ENCODE data around the gene ZPR1. TPM values are rescaled to one million over a fixed set of nuclear protein-coding genes. Genes with fewer than 3 reads are reported as not detected.

Gene ZPR1
- total RNA-seq, 6 experiments from 2014 or later, result 55.9 to 71.8 (median 64.4) TPM

DNA sequence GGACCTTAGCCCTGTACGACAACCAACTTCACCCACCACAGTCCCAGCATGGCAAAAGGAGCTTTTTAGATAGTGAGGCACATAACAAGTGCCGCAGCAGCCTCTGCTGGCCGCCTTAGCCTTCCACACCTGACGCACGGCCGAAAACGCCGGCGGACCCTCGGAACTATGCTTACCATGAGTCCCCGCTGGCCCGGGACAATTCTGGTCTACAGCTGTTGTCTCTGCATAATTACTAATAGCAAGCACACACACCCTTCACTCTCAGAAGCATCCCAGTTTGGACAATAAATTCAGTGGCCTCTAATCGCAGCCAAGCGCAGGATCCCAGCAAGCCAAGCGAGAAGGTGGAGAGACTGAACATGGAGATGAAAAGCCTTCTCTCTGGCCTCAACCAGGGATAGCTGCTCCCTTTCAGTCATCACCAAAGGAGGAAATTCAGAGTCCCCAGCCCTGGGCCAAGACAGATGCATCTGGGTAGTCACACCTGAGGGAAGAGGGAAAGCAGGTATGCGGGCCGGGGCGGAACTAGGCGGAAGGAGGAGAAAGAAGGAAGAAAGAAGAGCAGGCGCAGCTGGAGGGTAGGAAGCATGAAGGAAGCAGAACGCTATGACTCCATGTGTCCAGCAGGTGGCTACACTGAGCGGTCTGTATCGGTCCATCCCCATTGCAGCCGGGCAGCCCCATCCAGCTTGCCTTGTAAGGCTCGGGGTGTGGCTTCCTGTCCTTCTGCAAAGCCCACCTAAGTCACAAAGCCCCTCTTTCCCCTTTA, 55.4 kb downstream of the ZPR1 start:
- Mint-ChIP-seq H3K4me1 (ENCODE audit: low read depth) (peaks cover 6% of the 10 kb centered on the region), H3K36me3 (ENCODE audit: low read depth) (no peaks in the 10 kb centered on the region), H3K27me3 (ENCODE audit: insufficient read depth) (peaks cover 32% of the 10 kb centered on the region), H3K4me3 (no peak overlapping the region), H3K9me3 (no peaks in the 10 kb centered on the region), H3K27ac (no peak overlapping the region)
- peak; percentile 44 for DNase-seq
- TF ChIP-seq, protein P1, sequence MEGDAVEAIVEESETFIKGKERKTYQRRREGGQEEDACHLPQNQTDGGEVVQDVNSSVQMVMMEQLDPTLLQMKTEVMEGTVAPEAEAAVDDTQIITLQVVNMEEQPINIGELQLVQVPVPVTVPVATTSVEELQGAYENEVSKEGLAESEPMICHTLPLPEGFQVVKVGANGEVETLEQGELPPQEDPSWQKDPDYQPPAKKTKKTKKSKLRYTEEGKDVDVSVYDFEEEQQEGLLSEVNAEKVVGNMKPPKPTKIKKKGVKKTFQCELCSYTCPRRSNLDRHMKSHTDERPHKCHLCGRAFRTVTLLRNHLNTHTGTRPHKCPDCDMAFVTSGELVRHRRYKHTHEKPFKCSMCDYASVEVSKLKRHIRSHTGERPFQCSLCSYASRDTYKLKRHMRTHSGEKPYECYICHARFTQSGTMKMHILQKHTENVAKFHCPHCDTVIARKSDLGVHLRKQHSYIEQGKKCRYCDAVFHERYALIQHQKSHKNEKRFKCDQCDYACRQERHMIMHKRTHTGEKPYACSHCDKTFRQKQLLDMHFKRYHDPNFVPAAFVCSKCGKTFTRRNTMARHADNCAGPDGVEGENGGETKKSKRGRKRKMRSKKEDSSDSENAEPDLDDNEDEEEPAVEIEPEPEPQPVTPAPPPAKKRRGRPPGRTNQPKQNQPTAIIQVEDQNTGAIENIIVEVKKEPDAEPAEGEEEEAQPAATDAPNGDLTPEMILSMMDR (IDR thresholded peaks at IDR 0.05), result peak; percentile 90

DNA sequence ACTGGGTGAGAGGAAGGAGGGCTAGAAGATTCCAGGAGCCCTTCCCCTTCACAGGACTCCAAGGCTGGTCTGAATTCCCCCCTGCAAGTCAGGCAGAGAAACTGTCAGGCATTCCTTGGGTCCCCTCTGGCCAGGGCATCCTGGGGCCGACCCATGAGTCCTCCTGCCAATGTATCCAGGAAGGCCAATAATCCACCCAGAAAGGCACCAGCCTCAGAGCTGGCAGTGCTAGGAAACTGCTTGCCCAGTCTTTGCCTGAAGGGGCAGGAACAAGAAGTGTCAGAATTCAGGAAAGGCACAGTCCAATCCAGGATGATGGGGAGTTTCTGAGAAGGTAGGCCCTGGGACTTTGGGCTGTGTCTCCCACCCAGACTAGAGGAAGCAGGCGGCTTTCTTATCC, 56.0 kb downstream of the ZPR1 start:
- no peak overlapping the region for H3K4me3 Mint-ChIP-seq
- TF ChIP-seq, protein P1 (IDR thresholded peaks at IDR 0.05), result no peak
- H3K27me3 Mint-ChIP-seq (ENCODE audit: insufficient read depth), result peaks cover 34% of the 10 kb centered on the region
- no peaks in the 10 kb centered on the region for H3K36me3 Mint-ChIP-seq (ENCODE audit: low read depth)
- no peaks in the 10 kb centered on the region for H3K9me3 Mint-ChIP-seq
- peaks cover 6% of the 10 kb centered on the region for H3K4me1 Mint-ChIP-seq (ENCODE audit: low read depth)
- DNase-seq, result no peak
- no peak overlapping the region for H3K27ac Mint-ChIP-seq

DNA sequence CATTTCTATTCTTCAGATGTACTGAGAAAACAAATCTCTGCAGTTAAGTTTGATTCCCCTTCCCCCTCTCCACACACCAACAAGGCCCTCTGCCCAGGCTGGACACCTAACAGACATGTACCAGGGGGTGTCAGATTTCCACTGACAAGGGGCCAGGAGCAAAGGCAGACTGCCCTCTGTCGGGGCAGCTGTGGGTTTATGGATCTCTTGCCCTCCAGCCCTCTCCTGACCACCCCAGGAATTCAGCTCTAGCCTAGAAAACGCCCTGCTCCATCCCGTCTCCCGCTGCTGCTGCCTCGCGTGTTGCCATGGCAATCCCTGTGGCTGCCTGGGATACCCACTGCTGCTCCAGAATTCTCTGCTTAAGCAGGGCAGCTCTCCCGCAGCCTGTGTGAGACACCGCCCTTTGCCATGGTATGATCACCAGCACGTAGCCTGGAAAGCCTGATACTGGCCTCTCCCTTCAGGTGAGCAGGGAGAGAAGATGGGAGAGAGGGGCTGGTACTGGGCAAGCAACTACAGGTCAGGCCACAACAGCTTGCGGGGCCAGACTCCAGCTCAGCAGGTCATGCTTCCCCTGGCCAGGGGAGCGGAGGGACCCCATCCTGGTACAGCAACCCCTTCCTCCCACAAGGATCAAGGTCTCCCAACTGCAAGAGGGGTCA, 56.6 kb downstream of the ZPR1 start:
- Mint-ChIP-seq H3K9me3 (no peaks in the 10 kb centered on the region), H3K4me3 (no peak overlapping the region), H3K27me3 (ENCODE audit: insufficient read depth) (peaks cover 34% of the 10 kb centered on the region)

DNA sequence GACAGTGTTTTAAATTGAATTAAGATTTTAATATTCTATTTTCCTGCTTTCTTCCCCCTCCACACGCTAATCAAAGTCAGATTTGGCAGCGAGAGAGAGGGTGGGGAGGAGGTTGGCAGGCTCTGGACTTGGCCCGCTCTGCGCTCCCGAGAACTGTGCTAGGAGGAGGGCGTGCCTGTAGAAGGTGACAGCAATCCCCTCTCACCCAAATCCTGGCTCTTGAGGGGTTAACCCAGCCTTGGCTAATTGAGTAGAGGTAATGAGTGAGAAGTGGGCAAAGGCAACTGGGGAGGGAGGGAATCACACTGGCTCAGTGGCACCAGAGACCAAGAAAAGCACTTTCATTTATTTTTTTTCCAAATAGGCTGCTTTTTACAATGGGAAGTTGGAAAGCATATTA, 57.2 kb downstream of the ZPR1 start:
- Mint-ChIP-seq H3K27ac (no peak overlapping the region), H3K4me1 (ENCODE audit: low read depth) (peaks cover 6% of the 10 kb centered on the region), H3K36me3 (ENCODE audit: low read depth) (no peaks in the 10 kb centered on the region), H3K27me3 (ENCODE audit: insufficient read depth) (peaks cover 34% of the 10 kb centered on the region), H3K4me3 (no peak overlapping the region), H3K9me3 (no peaks in the 10 kb centered on the region)
- TF ChIP-seq, protein P1 (IDR thresholded peaks at IDR 0.05), result no peak
- no peak for DNase-seq

More for the DNA sequence above, 56.6 kb downstream of the ZPR1 start:
- Mint-ChIP-seq H3K36me3 (ENCODE audit: low read depth) (no peaks in the 10 kb centered on the region), H3K4me1 (ENCODE audit: low read depth) (peaks cover 6% of the 10 kb centered on the region), H3K27ac (no peak overlapping the region)
- DNase-seq, result no peak
- TF ChIP-seq, protein P1 (IDR thresholded peaks at IDR 0.05), result no peak

DNA sequence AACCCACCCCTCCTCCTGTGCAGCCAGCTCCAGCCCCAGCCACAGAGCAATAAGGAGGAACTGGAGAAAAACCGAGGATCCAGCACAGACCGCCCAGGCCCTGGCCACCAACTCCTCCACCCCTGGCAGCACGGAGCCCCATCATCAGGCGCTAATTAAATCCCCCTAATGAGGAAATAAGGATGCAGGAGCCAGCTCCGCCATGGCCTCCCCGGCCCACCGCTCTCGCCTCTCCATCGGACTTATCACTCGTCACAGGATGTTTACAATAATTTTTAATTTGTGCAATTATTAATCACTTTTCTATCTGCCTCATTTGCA, 57.6 kb downstream of the ZPR1 start:
- Mint-ChIP-seq H3K4me1 (ENCODE audit: low read depth) (peaks cover 6% of the 10 kb centered on the region), H3K36me3 (ENCODE audit: low read depth) (no peaks in the 10 kb centered on the region), H3K27ac (no peak overlapping the region), H3K4me3 (no peak overlapping the region), H3K9me3 (no peaks in the 10 kb centered on the region), H3K27me3 (ENCODE audit: insufficient read depth) (peaks cover 34% of the 10 kb centered on the region)
- TF ChIP-seq, protein P1 (IDR thresholded peaks at IDR 0.05), result no peak
- DNase-seq, result no peak
